Large intestine (tissue), 3 donors: Measurements from ENCODE around the gene DAD1. TPM values are rescaled to one million over a fixed set of nuclear protein-coding genes. Genes with fewer than 3 reads are reported as not detected.
"Not testable (repeated sequence)": the region's sequence is repeated elsewhere in the genome, so short reads cannot be mapped to it uniquely, and the experiment has no call there.

Experiments
- DNase-seq, 2 donors: peaks; one replicate each; pipeline versions ENCODE4 v3.0.0 to v3.0.0-alpha.2; 2013
- H3K27ac ChIP-seq: one replicate; pipeline ENCODE4 v1.5.1; 2013; ENCODE audit warnings: low read length
- H3K27me3 ChIP-seq: 2 replicates; pipeline ENCODE4 v1.6.1; 2013; ENCODE audit warnings: low read length; ENCODE audit not compliant: control insufficient read depth, insufficient read depth
- H3K36me3 ChIP-seq: 2 replicates; pipeline ENCODE4 v1.6.1; 2013; ENCODE audit warnings: low read length; ENCODE audit not compliant: control insufficient read depth, insufficient read depth
- H3K4me1 ChIP-seq: one replicate; pipeline ENCODE4 v1.6.1; 2013; ENCODE audit warnings: low read length; ENCODE audit not compliant: control insufficient read depth, insufficient read depth
- H3K4me3 ChIP-seq: one replicate; pipeline ENCODE4 v1.5.1; 2013; ENCODE audit warnings: low read length
- H3K9me3 ChIP-seq: one replicate; pipeline ENCODE4 v1.6.1; 2013; ENCODE audit warnings: mild to moderate bottlenecking, low read depth, low read length, moderate library complexity; ENCODE audit not compliant: control insufficient read depth
- WGBS: methylation state at CpG from one replicate; pipeline ENCODE4 v1.1.5; 2013; ENCODE audit warnings: low lambda C conversion rate; ENCODE audit not compliant: insufficient coverage; 5-methylcytosine and 5-hydroxymethylcytosine counted together
- polyA plus RNA-seq: library from polyadenylated mRNA; unstranded; fragments of 120-200 nt; gene quantifications from one replicate; pipeline ENCODE4 v1.2.1, GENCODE V29; 2013

DAD1 gene
- polyA plus RNA-seq, 1 donor = 206 TPM

DNA sequence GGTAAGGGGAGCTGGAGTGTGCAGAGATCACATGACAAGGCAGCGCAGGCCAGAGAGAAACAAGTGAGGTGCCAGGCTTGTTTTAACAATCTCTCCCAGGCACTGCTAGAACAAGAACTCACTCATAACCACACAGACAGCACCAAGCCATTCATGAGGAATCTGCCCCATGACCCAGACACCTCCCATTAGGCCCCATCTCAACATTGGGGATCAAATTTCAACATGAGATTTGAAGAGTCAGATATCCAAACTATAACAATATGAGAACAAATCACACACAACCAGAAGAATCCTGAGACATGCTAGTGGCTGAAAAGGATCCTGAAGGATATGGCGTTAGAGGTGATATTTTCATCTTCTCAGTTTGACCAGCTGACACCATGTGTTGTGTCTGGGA lies 33.2 kb upstream of the DAD1 start:
- no peak overlapping the region for H3K4me3 ChIP-seq
- no peaks in the 10 kb centered on the region for H3K27me3 ChIP-seq
- H3K36me3 ChIP-seq = no peaks in the 10 kb centered on the region
- no peaks in the 10 kb centered on the region for H3K9me3 ChIP-seq
- no peak for DNase-seq
- H3K4me1 ChIP-seq = no peaks in the 10 kb centered on the region
- WGBS = no CpG with 5 or more reads among the region's 2 CpGs
- H3K27ac ChIP-seq = no peak overlapping the region

DNA sequence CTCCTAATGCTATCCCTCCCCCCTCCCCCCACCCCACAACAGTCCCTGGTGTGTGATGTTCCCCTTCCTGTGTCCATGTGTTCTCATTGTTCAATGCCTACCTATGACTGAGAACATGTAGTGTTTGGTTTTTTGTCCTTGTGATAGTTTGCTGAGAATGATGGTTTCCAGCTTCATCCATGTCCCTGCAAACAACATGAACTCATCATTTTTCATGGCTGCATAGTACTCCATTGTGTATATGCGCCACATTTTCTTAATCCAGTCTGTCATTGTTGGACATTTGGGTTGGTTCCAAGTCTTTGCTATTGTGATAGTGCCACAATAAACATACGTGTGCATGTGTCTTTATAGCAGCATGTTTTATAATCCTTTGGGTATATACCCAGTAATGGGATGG lies 26.7 kb upstream of the DAD1 start:
- H3K4me1 ChIP-seq, DNase-seq, H3K9me3 ChIP-seq, H3K27ac ChIP-seq, H3K4me3 ChIP-seq, H3K27me3 ChIP-seq: not testable (repeated sequence)
- WGBS = no CpG with 5 or more reads among the region's 2 CpGs
- peaks cover 12% of the 10 kb centered on the region for H3K36me3 ChIP-seq

GRCh38 chr14:22614240-22614799 lies 25.3 kb upstream of the DAD1 start:
- DNase-seq = peak; percentile 92 to 95
- Histone ChIP-seq H3K27ac (peak overlapping the region; percentile 81), H3K4me1 (peaks cover 8% of the 10 kb centered on the region), H3K4me3 (no peak overlapping the region), H3K27me3 (no peaks in the 10 kb centered on the region), H3K9me3 (no peaks in the 10 kb centered on the region), H3K36me3 (peaks cover 26% of the 10 kb centered on the region)
- WGBS = no CpG with 5 or more reads among the region's 6 CpGs

DNA sequence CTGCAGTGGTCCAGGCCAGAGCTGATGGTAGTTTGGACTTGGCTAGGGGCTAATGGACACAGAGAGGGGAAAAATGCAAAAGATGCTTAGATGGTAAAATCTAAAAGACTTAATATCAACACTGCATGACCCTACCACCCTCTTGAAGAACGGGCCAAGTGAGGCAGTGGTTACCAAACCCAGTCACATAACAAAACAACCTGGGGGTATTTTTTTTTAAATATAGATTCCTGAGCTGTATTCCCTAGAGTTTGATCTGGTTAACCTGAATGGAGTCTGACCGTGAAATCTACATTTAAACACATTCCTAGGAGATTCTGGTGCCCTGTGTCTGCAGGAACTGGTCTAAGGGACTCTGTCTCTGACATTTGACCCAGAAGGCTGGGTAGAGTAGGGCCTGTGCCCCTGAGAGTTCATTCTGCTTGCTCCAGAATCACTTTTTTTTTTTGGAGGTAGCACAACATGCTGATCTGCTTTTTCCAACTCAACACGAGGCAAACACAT lies 24.8 kb upstream of the DAD1 start:
- no peak for DNase-seq
- Histone ChIP-seq H3K4me1 (peaks cover 8% of the 10 kb centered on the region), H3K36me3 (peaks cover 28% of the 10 kb centered on the region), H3K4me3 (no peak overlapping the region), H3K27me3 (no peaks in the 10 kb centered on the region), H3K27ac (peak overlapping the region; percentile 81), H3K9me3 (no peaks in the 10 kb centered on the region)
- no CpG with 5 or more reads among the region's 3 CpGs for WGBS

GRCh38 chr14:22613106-22613695 lies 24.2 kb upstream of the DAD1 start:
- DNase-seq = no peak
- H3K4me3 ChIP-seq = no peak overlapping the region
- H3K27me3 ChIP-seq = no peaks in the 10 kb centered on the region
- WGBS = no CpG with 5 or more reads among the region's 2 CpGs
- H3K36me3 ChIP-seq = peaks cover 32% of the 10 kb centered on the region
- peaks cover 8% of the 10 kb centered on the region for H3K4me1 ChIP-seq
- no peaks in the 10 kb centered on the region for H3K9me3 ChIP-seq
- peak overlapping the region; percentile 81 for H3K27ac ChIP-seq

- WGBS = no CpG with 5 or more reads among the region's 2 CpGs
- H3K9me3 ChIP-seq = no peaks in the 10 kb centered on the region
- H3K27me3 ChIP-seq = no peaks in the 10 kb centered on the region
- DNase-seq = no peak
- peaks cover 8% of the 10 kb centered on the region for H3K4me1 ChIP-seq
- peaks cover 54% of the 10 kb centered on the region for H3K36me3 ChIP-seq
- H3K4me3 ChIP-seq = no peak overlapping the region
- H3K27ac ChIP-seq = no peak overlapping the region
Observed at GRCh38 chr14:22610931-22611330, 21.9 kb upstream of the DAD1 start.

DNA sequence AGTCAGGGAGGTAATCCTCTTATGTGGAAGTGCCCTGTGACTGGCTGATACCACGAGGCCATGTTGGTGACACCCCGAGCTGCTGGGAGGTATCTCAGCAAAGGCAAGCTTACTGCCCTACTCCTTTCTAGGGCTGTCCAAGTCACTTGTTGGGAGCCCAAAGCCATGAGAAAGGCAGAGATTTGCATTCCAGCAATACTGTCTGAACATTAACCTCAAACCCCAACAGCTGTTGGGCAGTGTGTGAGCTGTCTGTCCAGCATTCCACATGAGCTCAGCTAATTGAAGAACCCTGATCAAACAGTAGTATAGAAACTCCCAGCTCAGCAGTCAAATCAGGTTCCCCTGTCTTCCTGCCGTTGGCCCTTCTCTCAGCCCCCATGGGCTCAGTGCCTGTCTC lies 18.3 kb upstream of the DAD1 start:
- DNase-seq = no peak
- peaks cover 88% of the 10 kb centered on the region for H3K36me3 ChIP-seq
- no CpG with 5 or more reads among the region's 3 CpGs for WGBS

GRCh38 chr14:22606380-22606779 lies 17.4 kb upstream of the DAD1 start:
- H3K9me3 ChIP-seq = no peaks in the 10 kb centered on the region
- no CpG with 5 or more reads among the region's 6 CpGs for WGBS
- H3K36me3 ChIP-seq = peaks cover 91% of the 10 kb centered on the region
- DNase-seq = peak in 1 of 2 donors; percentile 47
- no peaks in the 10 kb centered on the region for H3K27me3 ChIP-seq
- peak overlapping the region; percentile 21 for H3K27ac ChIP-seq
- no peak overlapping the region for H3K4me3 ChIP-seq
- no peaks in the 10 kb centered on the region for H3K4me1 ChIP-seq

More for the DNA sequence above, 18.3 kb upstream of the DAD1 start:
- Histone ChIP-seq H3K27me3 (no peaks in the 10 kb centered on the region), H3K4me3 (no peak overlapping the region), H3K27ac (no peak overlapping the region), H3K4me1 (no peaks in the 10 kb centered on the region), H3K9me3 (no peaks in the 10 kb centered on the region)

GRCh38 chr14:22602862-22603261 lies 13.8 kb upstream of the DAD1 start:
- no peak for DNase-seq
- Histone ChIP-seq H3K9me3 (no peaks in the 10 kb centered on the region), H3K27ac (no peak overlapping the region), H3K4me3 (no peak overlapping the region), H3K36me3 (peaks cover 62% of the 10 kb centered on the region), H3K4me1 (peaks cover 7% of the 10 kb centered on the region), H3K27me3 (no peaks in the 10 kb centered on the region)

DNA sequence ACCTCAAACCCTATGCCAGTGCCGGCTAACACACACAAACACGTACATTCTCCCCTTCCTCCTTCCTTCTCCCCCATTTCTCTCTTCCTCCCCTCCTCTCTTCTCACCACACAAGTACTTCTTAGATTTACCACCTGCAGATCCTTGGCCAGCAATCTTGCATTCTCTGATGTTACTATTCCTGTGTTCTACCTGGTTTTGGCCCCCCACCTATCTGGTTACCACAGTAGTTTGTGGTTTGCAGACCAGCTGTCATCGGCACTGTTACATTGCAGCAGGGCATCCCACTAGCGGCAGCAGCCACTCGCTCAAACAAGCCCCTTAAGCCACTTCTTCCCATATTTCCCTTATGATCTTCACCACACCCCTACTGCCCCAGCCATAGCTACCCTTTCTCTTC lies 13.0 kb upstream of the DAD1 start:
- no peaks in the 10 kb centered on the region for H3K9me3 ChIP-seq
- H3K4me1 ChIP-seq = peaks cover 11% of the 10 kb centered on the region
- 100% methylated on average over 2 of the region's 5 CpGs for WGBS
- H3K27ac ChIP-seq = no peak overlapping the region
- peaks cover 54% of the 10 kb centered on the region for H3K36me3 ChIP-seq
- no peaks in the 10 kb centered on the region for H3K27me3 ChIP-seq
- no peak overlapping the region for H3K4me3 ChIP-seq
- no peak for DNase-seq

DNA sequence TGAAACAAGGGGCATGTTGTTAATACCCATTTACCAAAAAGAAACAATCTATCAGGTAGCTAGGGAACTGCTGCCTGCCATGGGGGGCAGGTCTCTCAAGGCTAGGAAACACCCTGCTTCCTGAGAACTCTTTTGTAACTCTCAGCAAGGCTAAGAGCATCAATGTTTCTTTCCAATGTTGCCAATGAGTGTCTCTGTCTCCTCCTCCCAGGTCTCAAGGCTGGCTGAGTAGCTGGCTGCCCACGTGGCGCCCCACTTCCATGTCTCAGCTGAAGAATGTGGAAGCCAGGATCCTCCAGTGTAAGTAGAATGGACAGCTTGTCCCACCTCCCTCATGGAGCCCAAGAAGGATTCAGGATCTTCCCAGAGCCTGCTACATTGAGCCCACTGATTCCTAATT lies 12.4 kb upstream of the DAD1 start:
- no peak for DNase-seq
- Histone ChIP-seq H3K27me3 (no peaks in the 10 kb centered on the region), H3K27ac (no peak overlapping the region), H3K9me3 (no peaks in the 10 kb centered on the region), H3K4me1 (peaks cover 11% of the 10 kb centered on the region), H3K36me3 (peaks cover 48% of the 10 kb centered on the region), H3K4me3 (no peak overlapping the region)
- WGBS = no CpG with 5 or more reads among the region's 2 CpGs
